ENCODE measurements around the gene RPS2.

- TF ChIP-seq, protein P1, sequence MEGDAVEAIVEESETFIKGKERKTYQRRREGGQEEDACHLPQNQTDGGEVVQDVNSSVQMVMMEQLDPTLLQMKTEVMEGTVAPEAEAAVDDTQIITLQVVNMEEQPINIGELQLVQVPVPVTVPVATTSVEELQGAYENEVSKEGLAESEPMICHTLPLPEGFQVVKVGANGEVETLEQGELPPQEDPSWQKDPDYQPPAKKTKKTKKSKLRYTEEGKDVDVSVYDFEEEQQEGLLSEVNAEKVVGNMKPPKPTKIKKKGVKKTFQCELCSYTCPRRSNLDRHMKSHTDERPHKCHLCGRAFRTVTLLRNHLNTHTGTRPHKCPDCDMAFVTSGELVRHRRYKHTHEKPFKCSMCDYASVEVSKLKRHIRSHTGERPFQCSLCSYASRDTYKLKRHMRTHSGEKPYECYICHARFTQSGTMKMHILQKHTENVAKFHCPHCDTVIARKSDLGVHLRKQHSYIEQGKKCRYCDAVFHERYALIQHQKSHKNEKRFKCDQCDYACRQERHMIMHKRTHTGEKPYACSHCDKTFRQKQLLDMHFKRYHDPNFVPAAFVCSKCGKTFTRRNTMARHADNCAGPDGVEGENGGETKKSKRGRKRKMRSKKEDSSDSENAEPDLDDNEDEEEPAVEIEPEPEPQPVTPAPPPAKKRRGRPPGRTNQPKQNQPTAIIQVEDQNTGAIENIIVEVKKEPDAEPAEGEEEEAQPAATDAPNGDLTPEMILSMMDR (conservative IDR thresholded peaks at IDR 0.05; ENCODE audit: low read length), result no peak
- no peak for TF ChIP-seq EZH2phosphoT487 (IDR thresholded peaks at IDR 0.05; ENCODE audit: borderline replicate concordance)
Measured at GRCh38 chr16:1961651-1962067, 3.0 kb downstream of the RPS2 start.
